Measurements from ENCODE around the gene FGF21. TPM values are rescaled to one million over a fixed set of nuclear protein-coding genes. Genes with fewer than 3 reads are reported as not detected.
A peak's percentile ranks its signal among the peaks of the same experiment; 100 is the strongest.

FGF21 gene
- total RNA-seq, 1 experiment from 2014 or later, result not detected

GRCh38 chr19:48802623-48803022 lies 47.3 kb downstream of the FGF21 start:
- Mint-ChIP-seq H3K27me3 (ENCODE audit: unreplicated experiment) (no peaks in the 10 kb centered on the region), H3K4me1 (ENCODE audit: low read depth, unreplicated experiment) (peaks cover 2% of the 10 kb centered on the region), H3K4me3 (ENCODE audit: low read depth, unreplicated experiment) (no peak overlapping the region), H3K9me3 (ENCODE audit: low read depth, unreplicated experiment) (no peaks in the 10 kb centered on the region), H3K36me3 (ENCODE audit: insufficient read depth, unreplicated experiment) (peaks cover 10% of the 10 kb centered on the region), H3K27ac (ENCODE audit: unreplicated experiment) (no peak overlapping the region)
- intact Hi-C loops (cut with micrococcal nuclease; ENCODE audit: unreplicated experiment), result no loop called here
- no TSS peak for BruUV-seq (replicated peaks)
- no peak for DNase-seq
- CTCF ChIA-PET, result no interaction called here
- TF ChIP-seq CTCF (IDR thresholded peaks at IDR 0.05; ENCODE audit: unreplicated experiment), result no peak

- no TSS peak for BruUV-seq (replicated peaks)
- DNase-seq, result no peak
- no peaks in the 10 kb centered on the region for H3K9me3 Mint-ChIP-seq (ENCODE audit: low read depth, unreplicated experiment)
- no peaks in the 10 kb centered on the region for H3K27me3 Mint-ChIP-seq (ENCODE audit: unreplicated experiment)
- no peak overlapping the region for H3K27ac Mint-ChIP-seq (ENCODE audit: unreplicated experiment)
- no peak overlapping the region for H3K4me3 Mint-ChIP-seq (ENCODE audit: low read depth, unreplicated experiment)
- TF ChIP-seq CTCF (IDR thresholded peaks at IDR 0.05; ENCODE audit: unreplicated experiment), result no peak
- H3K36me3 Mint-ChIP-seq (ENCODE audit: insufficient read depth, unreplicated experiment), result peaks cover 7% of the 10 kb centered on the region
- peaks cover 14% of the 10 kb centered on the region for H3K4me1 Mint-ChIP-seq (ENCODE audit: low read depth, unreplicated experiment)
- CTCF ChIA-PET, result no interaction called here
- intact Hi-C loops (cut with micrococcal nuclease; ENCODE audit: unreplicated experiment), result no loop called here
These were observed 49.2 kb downstream of the FGF21 start for GRCh38 chr19:48804496-48804895.

DNA sequence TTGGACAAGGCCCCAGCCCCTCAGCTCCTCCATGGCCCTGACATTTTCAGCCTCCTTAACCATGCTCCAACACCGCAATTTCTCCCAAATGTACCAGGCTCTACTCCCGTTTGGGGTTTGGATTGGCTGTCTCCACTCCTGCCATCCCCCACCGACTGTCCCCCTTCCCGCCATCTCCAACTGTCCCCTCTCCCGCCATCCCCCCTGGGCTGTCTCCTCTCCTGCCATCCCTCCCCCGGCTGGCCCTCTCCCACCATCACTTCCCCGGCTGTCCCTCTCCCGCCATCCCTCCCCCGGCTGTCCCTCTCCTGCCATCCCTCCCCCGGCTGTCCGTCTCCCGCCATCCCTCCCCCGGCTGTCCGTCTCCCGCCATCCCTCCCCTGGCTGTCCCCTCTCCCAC lies 50.1 kb downstream of the FGF21 start:
- Mint-ChIP-seq H3K4me3 (ENCODE audit: low read depth, unreplicated experiment) (no peak overlapping the region), H3K9me3 (ENCODE audit: low read depth, unreplicated experiment) (no peaks in the 10 kb centered on the region), H3K27me3 (ENCODE audit: unreplicated experiment) (no peaks in the 10 kb centered on the region), H3K27ac (ENCODE audit: unreplicated experiment) (no peak overlapping the region), H3K36me3 (ENCODE audit: insufficient read depth, unreplicated experiment) (peaks cover 10% of the 10 kb centered on the region), H3K4me1 (ENCODE audit: low read depth, unreplicated experiment) (peaks cover 22% of the 10 kb centered on the region)
- CTCF ChIA-PET, result no interaction called here
- intact Hi-C loops (cut with micrococcal nuclease; ENCODE audit: unreplicated experiment), result no loop called here
- no peak for DNase-seq
- no TSS peak for BruUV-seq (replicated peaks)
- no peak for TF ChIP-seq CTCF (IDR thresholded peaks at IDR 0.05; ENCODE audit: unreplicated experiment)

DNA sequence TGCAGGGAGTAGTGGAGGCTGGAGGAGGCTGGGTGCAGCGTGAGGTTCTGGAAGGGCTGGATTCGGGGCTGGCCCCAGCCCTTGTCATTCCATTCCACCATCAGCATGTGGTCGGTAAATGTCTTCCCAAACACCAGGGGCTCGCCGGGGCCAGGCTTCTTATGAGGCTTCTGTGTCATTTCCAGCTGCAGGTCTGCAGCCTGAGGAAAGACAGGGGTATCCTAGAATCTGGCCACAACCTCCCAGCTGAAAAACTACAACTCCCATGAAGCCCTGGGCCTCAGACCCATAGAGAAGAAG lies 51.1 kb downstream of the FGF21 start:
- DNase-seq, result peak; percentile 52
- peaks cover 22% of the 10 kb centered on the region for H3K4me1 Mint-ChIP-seq (ENCODE audit: low read depth, unreplicated experiment)
- CTCF ChIA-PET, result interaction anchor here (0.6 to 3.3 kb wide), 3 partner anchors 11 to 14 kb away, joined by 3 to 15 read pairs (median 3); no protein-coding TSS in a partner anchor

More for the DNA sequence above, 51.1 kb downstream of the FGF21 start:
- intact Hi-C loops (cut with micrococcal nuclease; ENCODE audit: unreplicated experiment), result no loop called here
- no peak overlapping the region for H3K27ac Mint-ChIP-seq (ENCODE audit: unreplicated experiment)
- peaks cover 20% of the 10 kb centered on the region for H3K36me3 Mint-ChIP-seq (ENCODE audit: insufficient read depth, unreplicated experiment)
- H3K9me3 Mint-ChIP-seq (ENCODE audit: low read depth, unreplicated experiment), result no peaks in the 10 kb centered on the region
- H3K27me3 Mint-ChIP-seq (ENCODE audit: unreplicated experiment), result no peaks in the 10 kb centered on the region
- no peak for TF ChIP-seq CTCF (IDR thresholded peaks at IDR 0.05; ENCODE audit: unreplicated experiment)
- no TSS peak for BruUV-seq (replicated peaks)
- no peak overlapping the region for H3K4me3 Mint-ChIP-seq (ENCODE audit: low read depth, unreplicated experiment)
